ENCODE results near the gene TMEM141. TPM values are rescaled to one million over a fixed set of nuclear protein-coding genes. Genes with fewer than 3 reads are reported as not detected.

Gene TMEM141
- total RNA-seq, 1 experiment from 2014 or later: 24.0 TPM

- DNase-seq (ENCODE audit: extremely low read depth, low read depth): peak; percentile 73
These were observed 51.3 kb downstream of the TMEM141 start, which contains the start of gene AJM1 for GRCh38 chr9:136842380-136842948. Gene AJM1 (plus strand): TSS chr9:136842478. CDS start chr9:136844415, 1,937 bp downstream.

Small RNA genes within 50 kb of the gene (small RNA-seq; reads per million reads assigned to genes)
- 0 reads per million in 2 experiments for gene AL355987.2
- 0 reads per million in 2 experiments for gene ATP6V1G1P3
- gene MIR4292: 0 reads per million in 2 experiments
- gene MIR6722: 0 reads per million in 2 experiments

Other genes starting within 250 kb of the TMEM141 start
- gene NOTCH1, start 245.3 kb upstream of the TMEM141 start, total RNA-seq (2014; rRNA removed; shearing (Covaris generic)): 8.0 and 12.5 TPM in 2 replicates
- 51.7 and 77.2 TPM in 2 replicates for gene EGFL7, start 128.4 kb upstream of the TMEM141 start, total RNA-seq (2014; rRNA removed; shearing (Covaris generic))
- gene AGPAT2, start 103.9 kb upstream of the TMEM141 start, total RNA-seq (2014; rRNA removed; shearing (Covaris generic)): 24.5 and 27.8 TPM in 2 replicates
- gene DIPK1B, start 78.8 kb upstream of the TMEM141 start, total RNA-seq (2014; rRNA removed; shearing (Covaris generic)): 14.1 and 14.4 TPM in 2 replicates
- gene LCN10, start 48.4 kb upstream of the TMEM141 start, total RNA-seq (2014; rRNA removed; shearing (Covaris generic)): not detected in 2 replicates
- gene LCN6, start 42.8 kb upstream of the TMEM141 start, total RNA-seq (2014; rRNA removed; shearing (Covaris generic)): not detected in 2 replicates
- gene LCN8, start 33.1 kb upstream of the TMEM141 start, total RNA-seq (2014; rRNA removed; shearing (Covaris generic)): not detected in 2 replicates
- not detected in 2 replicates for gene LCN15, start 26.8 kb upstream of the TMEM141 start, total RNA-seq (2014; rRNA removed; shearing (Covaris generic))
- gene CCDC183, start 5.0 kb downstream of the TMEM141 start, total RNA-seq (2014; rRNA removed; shearing (Covaris generic)): 1.7 and 1.8 TPM in 2 replicates
- gene RABL6, start 16.6 kb downstream of the TMEM141 start, total RNA-seq (2014; rRNA removed; shearing (Covaris generic)): 59.4 and 69.4 TPM in 2 replicates
- 2.6 and 2.7 TPM in 2 replicates for gene AJM1, start 51.1 kb downstream of the TMEM141 start, total RNA-seq (2014; rRNA removed; shearing (Covaris generic))
- 132 and 134 TPM in 2 replicates for gene PHPT1, start 58.1 kb downstream of the TMEM141 start, total RNA-seq (2014; rRNA removed; shearing (Covaris generic))
- 4.4 and 4.5 TPM in 2 replicates for gene MAMDC4, start 61.0 kb downstream of the TMEM141 start, total RNA-seq (2014; rRNA removed; shearing (Covaris generic))
- gene EDF1, start 75.0 kb downstream of the TMEM141 start, total RNA-seq (2014; rRNA removed; shearing (Covaris generic)): 309 and 321 TPM in 2 replicates
- 12.1 and 17.9 TPM in 2 replicates for gene TRAF2, start 95.2 kb downstream of the TMEM141 start, total RNA-seq (2014; rRNA removed; shearing (Covaris generic))
- 93.0 and 112 TPM in 2 replicates for gene FBXW5, start 153.4 kb downstream of the TMEM141 start, total RNA-seq (2014; rRNA removed; shearing (Covaris generic))
- 0.92 TPM in 1 of 2 replicates, not detected in the other for gene C8G, start 153.9 kb downstream of the TMEM141 start, total RNA-seq (2014; rRNA removed; shearing (Covaris generic))
- gene LCN12, start 160.9 kb downstream of the TMEM141 start, total RNA-seq (2014; rRNA removed; shearing (Covaris generic)): 1.2 and 1.5 TPM in 2 replicates
- gene PTGDS, start 186.2 kb downstream of the TMEM141 start, total RNA-seq (2014; rRNA removed; shearing (Covaris generic)): not detected in 2 replicates
- not detected in 2 replicates for gene LCNL1, start 191.6 kb downstream of the TMEM141 start, total RNA-seq (2014; rRNA removed; shearing (Covaris generic))
- gene PAXX, start 201.1 kb downstream of the TMEM141 start, total RNA-seq (2014; rRNA removed; shearing (Covaris generic)): 35.4 and 39.4 TPM in 2 replicates
- 0.17 TPM in 1 of 2 replicates, not detected in the other for gene CLIC3, start 205.2 kb downstream of the TMEM141 start, total RNA-seq (2014; rRNA removed; shearing (Covaris generic))
- 21.0 and 25.0 TPM in 2 replicates for gene ABCA2, start 236.9 kb downstream of the TMEM141 start, total RNA-seq (2014; rRNA removed; shearing (Covaris generic))
- gene FUT7, start 240.7 kb downstream of the TMEM141 start, total RNA-seq (2014; rRNA removed; shearing (Covaris generic)): not detected in 2 replicates